Transverse colon (tissue), 4 donors: ENCODE results near the gene HPCAL1. TPM values are rescaled to one million over a fixed set of nuclear protein-coding genes. Genes with fewer than 3 reads are reported as not detected.

ENCODE experiments used
- DNase-seq: peaks from one replicate; pipeline ENCODE4 v3.0.0-alpha.2; 2019
- H3K27ac ChIP-seq, 4 donors: fragments of 200-600 bp; sonication (generic); 2 replicates each; pipeline ENCODE4 v1.5.1; 2016 to 2018; ENCODE audit warnings: inconsistent platforms in 4 of 4
- H3K27me3 ChIP-seq: fragments of 200-600 bp; sonication (generic); 2 replicates; pipeline ENCODE4 v1.5.1; 2017; ENCODE audit warnings: inconsistent platforms
- H3K36me3 ChIP-seq, 4 donors: fragments of 200-600 bp; sonication (generic); 2 replicates each; pipeline ENCODE4 v1.5.1; 2017 to 2019; ENCODE audit warnings: inconsistent platforms in 4 of 4
- H3K4me1 ChIP-seq, 4 donors: fragments of 200-600 bp; sonication (generic); 2 replicates each; pipeline ENCODE4 v1.5.1; 2017 to 2020; ENCODE audit warnings: inconsistent platforms in 4 of 4
- H3K4me3 ChIP-seq, 4 donors: fragments of 200-600 bp; sonication (generic); 1 replicate in 1 of 4; 2 replicates in 3 of 4; pipeline versions ENCODE4 v1.5.1 to v1.6.1; 2017 to 2019; ENCODE audit warnings: inconsistent platforms in 4 of 4
- H3K9me3 ChIP-seq, 2 donors: fragments of 200-600 bp; sonication (generic); 2 replicates each; pipeline ENCODE4 v1.5.1; 2017 to 2019; ENCODE audit warnings: inconsistent platforms in 2 of 2
- EP300 ChIP-seq: sonication (generic); formaldehyde crosslinking; IDR thresholded peaks from one replicate; pipeline ENCODE4 v1.6.1; 2017; ENCODE audit warnings: antibody characterized with exemption, low read depth
- POLR2A ChIP-seq: fragments of 450-650 bp; IDR thresholded peaks from one replicate; pipeline ENCODE4 v1.6.1; 2016; ENCODE audit warnings: antibody characterized with exemption, mild to moderate bottlenecking, moderate library complexity
- POLR2AphosphoS5 ChIP-seq, 3 donors: sonication (generic); formaldehyde crosslinking; IDR thresholded peaks; one replicate each; pipeline ENCODE4 v1.6.1; 2016; ENCODE audit warnings: antibody characterized with exemption in 3 of 3
- WGBS, 2 donors: methylation state at CpG; one replicate each; pipeline ENCODE4 v1.1.5; 2018; ENCODE audit warnings: low coverage in 1 of 2; 5-methylcytosine and 5-hydroxymethylcytosine counted together
- in situ Hi-C, 4 donors: fragments of 200-750 bp; cut with MboI; loops; one replicate each; pipeline versions ENCODE4 v1.15.0 to v1.15.1; 2017; ENCODE audit warnings: low sequenced_read_pairs in 3 of 4, low pct_ligation_motif_present in 1 of 4, low pct_unique_long_range_greater_than_20kb in 1 of 4
- intact Hi-C: fragments of 100-400 bp; cut with DNase I; formaldehyde crosslinking; loops from one replicate; pipeline ENCODE4 v1.15.1; 2023; ENCODE audit warnings: low total_unique reads
- total RNA-seq, 4 donors: library from RNA; depleted of rRNA; stranded (reverse); fragments of >200 nt; gene quantifications; one replicate each; pipeline ENCODE4 v1.1.0, GENCODE V29; 2016
- TF ChIP-seq, protein P1 (sequence below), 5 experiments: fragments of 200-600 bp in 3 of 5; fragments of 450-650 bp in 2 of 5; sonication (generic) in 3 of 5; IDR thresholded peaks; 1 replicate in 2 of 5; 2 replicates in 3 of 5; pipeline ENCODE4 v1.5.1; 2016 to 2017; ENCODE audit warnings: antibody characterized with exemption in 5 of 5, inconsistent platforms in 3 of 5, mild to moderate bottlenecking in 2 of 5, moderate library complexity in 1 of 5

The HPCAL1 gene
- total RNA-seq, 4 donors from 2014 or later, result 88.9 to 221 (median 129) TPM

DNA sequence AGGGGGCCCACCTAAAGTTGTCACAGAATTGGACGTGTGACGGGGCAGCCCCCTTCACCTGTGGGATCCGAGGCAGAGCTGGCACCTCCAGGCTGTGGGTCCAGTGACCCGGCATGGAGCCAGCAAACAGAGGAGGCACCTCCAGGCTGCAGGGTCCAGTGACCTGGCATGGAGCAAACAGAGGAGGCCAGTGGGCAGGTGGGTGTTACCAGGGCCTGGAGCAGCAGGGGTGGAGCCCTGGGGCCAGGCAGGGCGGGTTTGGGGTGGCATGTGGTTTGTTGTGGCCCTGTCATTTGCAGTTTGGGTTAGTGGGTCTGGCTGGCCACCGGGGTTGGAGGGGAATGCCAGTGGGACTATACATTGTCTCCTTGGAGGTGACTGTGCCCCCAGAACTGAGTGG, 68.2 kb downstream of the HPCAL1 start:
- no peaks in the 10 kb centered on the region for H3K27me3 ChIP-seq
- H3K36me3 ChIP-seq, result no peaks in the 10 kb centered on the region
- intact Hi-C loops (no loop called here), in situ Hi-C loops (no loop called here)
- DNase-seq, result no peak
- no peak overlapping the region for H3K27ac ChIP-seq
- no peak overlapping the region for H3K4me3 ChIP-seq
- peaks cover 0 to 11% (median 6%) of the 10 kb centered on the region in 4 donors for H3K4me1 ChIP-seq
- no peaks in the 10 kb centered on the region for H3K9me3 ChIP-seq
- WGBS, 2 donors, result 92 to 100% methylated on average over 2 to 6 of the region's 6 CpGs
- TF ChIP-seq POLR2A (no peak), EP300 (no peak), POLR2AphosphoS5 (IDR thresholded peaks at IDR 0.05) (no peak)
- TF ChIP-seq, protein P1, sequence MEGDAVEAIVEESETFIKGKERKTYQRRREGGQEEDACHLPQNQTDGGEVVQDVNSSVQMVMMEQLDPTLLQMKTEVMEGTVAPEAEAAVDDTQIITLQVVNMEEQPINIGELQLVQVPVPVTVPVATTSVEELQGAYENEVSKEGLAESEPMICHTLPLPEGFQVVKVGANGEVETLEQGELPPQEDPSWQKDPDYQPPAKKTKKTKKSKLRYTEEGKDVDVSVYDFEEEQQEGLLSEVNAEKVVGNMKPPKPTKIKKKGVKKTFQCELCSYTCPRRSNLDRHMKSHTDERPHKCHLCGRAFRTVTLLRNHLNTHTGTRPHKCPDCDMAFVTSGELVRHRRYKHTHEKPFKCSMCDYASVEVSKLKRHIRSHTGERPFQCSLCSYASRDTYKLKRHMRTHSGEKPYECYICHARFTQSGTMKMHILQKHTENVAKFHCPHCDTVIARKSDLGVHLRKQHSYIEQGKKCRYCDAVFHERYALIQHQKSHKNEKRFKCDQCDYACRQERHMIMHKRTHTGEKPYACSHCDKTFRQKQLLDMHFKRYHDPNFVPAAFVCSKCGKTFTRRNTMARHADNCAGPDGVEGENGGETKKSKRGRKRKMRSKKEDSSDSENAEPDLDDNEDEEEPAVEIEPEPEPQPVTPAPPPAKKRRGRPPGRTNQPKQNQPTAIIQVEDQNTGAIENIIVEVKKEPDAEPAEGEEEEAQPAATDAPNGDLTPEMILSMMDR (IDR thresholded peaks at IDR 0.05), result no peak

- WGBS, 2 donors, result 89 to 90% methylated on average over 5 to 15 of the region's 15 CpGs
- Histone ChIP-seq H3K4me1 (peaks cover 0 to 11% (median 6%) of the 10 kb centered on the region in 4 donors), H3K27me3 (no peaks in the 10 kb centered on the region), H3K27ac (no peak overlapping the region), H3K4me3 (no peak overlapping the region), H3K36me3 (no peaks in the 10 kb centered on the region), H3K9me3 (no peaks in the 10 kb centered on the region)
- in situ Hi-C loops, result no loop called here
- no peak for DNase-seq
- TF ChIP-seq EP300 (no peak), POLR2AphosphoS5 (IDR thresholded peaks at IDR 0.05) (no peak), POLR2A (no peak)
- TF ChIP-seq, protein P1 (IDR thresholded peaks at IDR 0.05), result no peak
- intact Hi-C loops, result no loop called here
Measured at GRCh38 chr2:10371441-10372196, 68.9 kb downstream of the HPCAL1 start.

DNA sequence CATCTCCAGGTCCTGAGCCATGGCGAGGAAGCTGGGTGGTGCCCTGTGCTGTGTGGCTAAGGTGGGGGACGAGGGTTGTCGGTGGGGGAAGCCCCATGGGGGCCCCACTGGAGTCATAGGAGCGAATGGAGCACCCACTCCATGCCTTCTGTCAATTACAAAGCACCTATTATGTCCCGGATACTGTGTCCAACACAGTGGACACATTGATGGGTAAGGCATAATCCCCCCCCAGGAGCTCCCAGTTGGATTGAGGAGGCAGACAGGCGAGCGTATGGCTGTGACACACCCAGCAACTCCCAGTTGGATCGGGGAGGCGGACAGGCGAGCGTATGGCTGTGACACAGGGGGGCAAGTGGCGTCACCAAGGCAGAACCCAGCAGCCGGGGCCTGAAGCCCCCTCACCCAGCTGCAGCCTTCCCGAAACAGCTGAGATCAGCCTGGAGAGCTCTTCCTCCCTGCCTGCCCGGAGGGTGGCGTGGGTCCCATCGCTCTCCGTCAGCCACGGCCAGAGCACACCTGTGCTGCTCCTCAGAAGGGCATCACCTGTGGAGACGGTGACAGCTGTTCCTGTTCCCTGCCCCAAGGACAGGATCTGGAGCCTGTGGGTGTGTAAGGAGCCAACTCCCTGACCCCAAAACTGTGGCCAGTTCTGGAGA, 69.6 kb downstream of the HPCAL1 start:
- H3K4me3 ChIP-seq, result no peak overlapping the region
- H3K9me3 ChIP-seq, result no peaks in the 10 kb centered on the region
- no peak for DNase-seq
- H3K27me3 ChIP-seq, result no peaks in the 10 kb centered on the region
- 90% methylated on average over 20 of the region's 20 CpGs; no CpG with 5 or more reads in 1 of the 2 donors for WGBS, 2 donors
- in situ Hi-C loops (no loop called here), intact Hi-C loops (no loop called here)
- TF ChIP-seq EP300 (no peak), POLR2A (no peak), POLR2AphosphoS5 (IDR thresholded peaks at IDR 0.05) (no peak)
- TF ChIP-seq, protein P1 (IDR thresholded peaks at IDR 0.05), result no peak
- no peak overlapping the region for H3K27ac ChIP-seq
- H3K36me3 ChIP-seq, result no peaks in the 10 kb centered on the region
- H3K4me1 ChIP-seq, result peaks cover 0 to 11% (median 6%) of the 10 kb centered on the region in 4 donors

DNA sequence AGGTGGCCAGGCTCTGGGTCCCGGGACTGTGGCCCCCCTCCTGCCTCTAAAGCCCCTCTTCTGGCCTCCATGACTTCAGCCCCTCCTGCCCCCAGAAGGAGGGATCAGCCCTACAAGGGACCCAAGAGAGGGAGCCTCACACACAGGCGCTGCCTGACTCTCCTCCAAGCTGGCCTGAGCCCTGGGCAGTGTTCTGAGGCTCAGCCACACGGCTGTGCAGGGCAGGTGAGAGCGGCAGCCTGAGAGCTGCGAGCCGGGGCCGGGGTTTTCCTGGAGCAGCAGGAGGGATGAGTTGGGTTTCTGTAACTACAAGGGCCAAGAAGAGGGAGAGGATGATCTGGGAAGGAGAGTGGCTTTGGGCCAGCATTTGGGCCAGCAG, 70.1 kb downstream of the HPCAL1 start:
- TF ChIP-seq, protein P1 (IDR thresholded peaks at IDR 0.05), result no peak
- TF ChIP-seq POLR2AphosphoS5 (IDR thresholded peaks at IDR 0.05) (no peak), EP300 (no peak), POLR2A (no peak)
- Histone ChIP-seq H3K36me3 (no peaks in the 10 kb centered on the region), H3K4me3 (no peak overlapping the region), H3K27me3 (no peaks in the 10 kb centered on the region), H3K9me3 (no peaks in the 10 kb centered on the region), H3K27ac (no peak overlapping the region), H3K4me1 (peaks cover 0 to 11% (median 6%) of the 10 kb centered on the region in 4 donors)
- intact Hi-C loops (no loop called here), in situ Hi-C loops (no loop called here)
- no peak for DNase-seq
- WGBS, 2 donors, result 77% methylated on average over 7 of the region's 7 CpGs; no CpG with 5 or more reads in 1 of the 2 donors
